Stimulated activated CD4-positive, alpha-beta T cell treated with anti-CD3 and anti-CD28 coated beads, TNF-alpha, amount 100 ng/mL, for 4 hours (primary cell): Measurements from ENCODE around the gene AGAP1.

Experiments
- DNase-seq, 3 experiments: peaks; one replicate each; pipeline ENCODE4 v3.0.0-alpha.2; 2020; ENCODE audit warnings: low read depth in 3 of 3

Gene AGAP1

DNA sequence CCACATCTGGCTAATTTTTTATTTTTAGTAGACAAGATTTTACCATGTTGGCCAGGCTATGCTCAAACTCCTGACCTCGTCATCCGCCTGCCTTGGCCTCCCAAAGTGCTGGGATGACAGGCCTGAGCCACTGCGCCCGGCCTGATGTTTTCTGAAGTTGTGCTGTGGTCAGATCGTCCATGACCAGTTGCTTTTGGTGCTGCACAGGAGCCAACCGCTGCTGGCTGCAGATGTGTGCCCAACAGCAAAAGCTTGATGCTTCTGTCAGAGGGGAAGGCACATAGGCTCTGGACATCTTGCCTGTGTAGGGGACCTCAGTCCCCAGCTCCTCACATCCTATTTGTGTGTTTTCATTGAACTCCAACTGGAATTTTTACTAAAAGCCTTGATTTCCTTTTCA is 218.3 kb downstream of the AGAP1 start:
- no peak for DNase-seq

DNA sequence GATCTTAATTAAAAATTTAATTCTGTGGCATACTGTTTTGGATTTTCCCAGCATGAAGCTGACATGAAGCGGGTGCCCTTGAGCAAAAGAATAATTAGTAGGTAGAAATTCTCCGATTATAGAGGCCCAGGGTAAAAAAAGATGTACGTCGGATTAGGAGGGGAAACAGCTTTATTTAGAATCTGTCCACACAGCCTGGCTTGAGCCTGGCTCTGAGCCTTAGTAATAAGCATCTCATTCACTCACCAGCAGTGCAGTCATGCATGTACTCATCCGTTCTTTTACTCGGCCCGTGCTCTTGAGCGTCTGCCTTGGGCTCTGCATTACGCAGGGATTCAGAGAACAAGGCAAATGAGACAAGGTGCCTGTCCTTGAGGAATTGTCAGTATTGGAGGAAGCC is 219.3 kb downstream of the AGAP1 start:
- DNase-seq: no peak

- DNase-seq: no peak
Observed at GRCh38 chr2:235715601-235716000, 221.8 kb downstream of the AGAP1 start.

DNA sequence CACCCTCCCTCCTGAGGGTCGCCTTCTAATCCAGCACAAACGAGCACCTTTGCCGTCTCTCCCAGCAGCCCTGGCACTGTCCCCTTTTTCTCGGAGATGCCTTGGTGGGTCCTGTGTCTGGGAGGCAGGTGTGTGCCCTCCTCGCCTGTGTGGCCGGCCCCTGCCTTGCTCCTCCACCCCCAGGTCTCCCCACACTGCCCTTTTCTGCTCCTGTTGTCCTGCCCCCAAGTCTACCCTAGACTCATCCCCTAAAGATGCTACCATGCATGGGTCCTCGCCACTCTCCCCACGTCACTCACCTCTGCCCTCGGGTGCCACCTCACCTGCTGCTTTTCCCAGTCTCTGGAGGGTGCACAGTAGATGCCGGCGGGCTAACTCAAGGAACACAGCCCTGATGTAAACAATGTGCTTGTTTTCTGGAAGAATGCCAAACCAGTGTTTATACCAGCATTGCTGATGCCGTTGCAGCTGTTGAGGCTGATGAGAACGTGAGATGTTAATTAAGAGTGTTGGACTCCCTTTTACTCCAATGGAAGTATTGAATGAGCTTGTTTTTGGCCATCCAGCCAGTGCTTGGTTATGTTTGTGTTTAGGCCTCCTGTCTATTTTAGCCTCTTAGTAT is 223.1 kb downstream of the AGAP1 start:
- no peak for DNase-seq

DNA sequence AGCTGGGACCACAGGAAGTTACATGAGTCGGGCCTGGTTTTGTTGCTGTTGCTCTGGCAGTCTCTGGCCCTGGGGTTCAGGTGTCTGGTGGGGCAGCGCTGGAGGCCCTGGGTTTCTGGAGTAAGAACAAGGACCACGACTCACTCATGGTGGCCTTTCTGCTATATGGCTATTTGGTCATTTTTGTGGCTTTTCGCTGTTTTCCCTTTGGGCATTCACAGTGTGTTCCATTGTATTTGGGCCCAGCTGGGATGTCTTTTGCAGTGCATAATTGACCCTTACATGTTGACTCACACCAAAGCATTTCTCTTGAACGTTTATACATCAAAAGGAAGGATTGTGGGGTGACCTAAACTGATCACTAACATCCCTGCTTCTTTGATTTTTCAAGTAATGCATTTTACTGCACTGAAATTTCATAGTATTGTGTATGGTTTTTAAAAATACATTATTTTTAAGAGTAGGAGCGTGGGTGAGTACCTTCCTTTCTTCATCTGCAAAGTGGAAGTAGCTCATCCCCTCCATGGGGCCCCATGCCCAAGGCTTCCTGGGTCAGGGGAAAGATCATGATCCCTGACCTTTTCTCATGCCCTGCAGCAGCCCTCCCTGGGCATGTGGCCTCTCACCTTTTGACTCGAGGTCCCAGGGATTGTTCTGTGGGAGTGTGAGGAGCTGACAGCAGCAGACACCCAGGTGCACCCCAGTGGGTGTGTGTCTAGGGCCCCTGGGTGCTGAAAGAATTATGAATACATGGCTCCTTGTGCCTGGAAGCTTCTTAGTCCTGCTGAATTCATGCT is 225.5 kb downstream of the AGAP1 start:
- no peak for DNase-seq

- DNase-seq: no peak
Observed at GRCh38 chr2:235721625-235722024, 227.8 kb downstream of the AGAP1 start.

DNA sequence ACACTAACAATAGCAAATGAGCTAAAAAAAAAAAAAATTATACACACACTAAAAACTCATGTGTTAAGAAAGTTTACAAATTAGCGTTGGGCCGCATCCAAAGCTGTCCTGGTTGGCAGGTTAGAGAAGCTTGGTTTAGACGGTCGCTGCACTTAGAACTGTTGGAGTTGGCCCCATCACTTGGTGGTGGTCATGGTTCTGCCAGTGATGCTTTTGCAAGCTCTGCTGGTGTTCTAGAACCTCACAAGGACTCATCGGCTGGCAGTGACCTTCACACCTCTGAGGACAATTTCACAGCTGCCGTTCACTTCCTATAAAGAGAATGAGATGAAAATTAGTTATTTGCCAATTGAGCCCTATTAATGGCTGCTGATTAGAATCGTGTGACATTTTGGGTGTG is 229.0 kb downstream of the AGAP1 start:
- DNase-seq: no peak

GRCh38 chr2:235723371-235723770 is 229.5 kb downstream of the AGAP1 start:
- DNase-seq: no peak

GRCh38 chr2:235723811-235724465 is 230.1 kb downstream of the AGAP1 start:
- DNase-seq: no peak

DNA sequence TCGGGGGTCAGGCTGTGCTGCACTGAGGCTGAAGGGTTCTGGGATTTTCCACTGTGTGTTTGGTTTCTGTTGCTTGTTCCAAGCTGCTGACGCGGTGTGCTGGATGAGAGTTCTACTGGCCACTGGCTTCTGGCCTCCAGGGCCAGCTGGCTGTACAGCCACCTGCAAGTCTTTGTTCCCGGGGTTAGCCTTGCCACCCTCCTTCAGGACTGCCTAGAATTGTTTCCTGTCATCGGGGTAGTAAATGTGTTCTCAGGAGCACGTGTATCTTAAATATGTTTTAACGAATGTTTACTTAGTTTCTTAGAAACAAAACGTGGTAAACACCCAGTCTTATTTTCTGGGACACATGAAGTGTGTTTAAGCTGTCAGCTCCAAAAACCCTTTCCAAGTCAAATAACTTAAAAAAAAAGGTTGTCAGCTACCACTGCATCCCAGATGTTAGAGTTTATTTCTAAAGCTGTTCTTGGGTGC is 231.2 kb downstream of the AGAP1 start:
- no peak for DNase-seq

DNA sequence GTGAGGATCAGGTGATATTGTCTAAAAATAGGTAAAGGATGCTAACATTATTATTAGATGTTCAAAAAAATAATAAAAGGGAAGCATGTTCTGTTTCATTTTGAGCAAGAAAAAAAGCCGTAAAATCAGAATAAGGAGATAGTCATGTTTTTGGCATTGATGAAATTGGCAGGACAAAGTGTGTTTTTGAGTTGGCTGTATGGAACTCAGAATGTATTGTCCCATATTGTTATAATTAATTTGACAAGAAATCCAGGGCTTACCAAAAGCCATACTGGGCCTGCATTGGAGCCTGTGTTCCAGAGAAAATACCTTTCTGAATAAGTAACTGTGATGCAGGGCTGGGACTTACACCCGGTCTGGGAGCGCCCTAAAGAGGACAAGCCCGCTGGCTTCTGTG is 232.0 kb downstream of the AGAP1 start:
- DNase-seq: no peak

GRCh38 chr2:235726554-235726953 is 232.7 kb downstream of the AGAP1 start:
- no peak for DNase-seq

DNA sequence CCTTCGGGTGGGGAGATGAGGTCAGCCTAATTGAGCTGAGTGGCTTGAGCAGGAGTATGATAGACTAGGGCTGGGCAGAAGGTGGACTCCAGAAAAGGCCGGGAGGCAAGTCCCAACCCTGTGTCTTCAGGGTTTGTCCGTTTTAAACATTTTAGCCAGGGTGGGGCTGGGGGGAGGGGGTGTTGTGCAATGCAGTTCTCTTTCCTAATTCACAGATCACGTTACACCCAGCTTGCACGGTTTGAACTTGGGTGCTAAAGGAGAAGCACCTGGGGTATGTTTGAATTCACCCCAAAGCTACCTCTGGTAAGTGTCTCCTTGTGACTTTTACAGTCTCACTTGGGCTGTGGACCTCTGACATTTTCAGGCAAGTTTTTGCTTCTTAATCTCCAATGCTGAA is 233.3 kb downstream of the AGAP1 start:
- no peak for DNase-seq

GRCh38 chr2:235727891-235728799 is 234.3 kb downstream of the AGAP1 start:
- no peak for DNase-seq

- DNase-seq: no peak
Observed at GRCh38 chr2:235728800-235729556, 235.1 kb downstream of the AGAP1 start.

DNA sequence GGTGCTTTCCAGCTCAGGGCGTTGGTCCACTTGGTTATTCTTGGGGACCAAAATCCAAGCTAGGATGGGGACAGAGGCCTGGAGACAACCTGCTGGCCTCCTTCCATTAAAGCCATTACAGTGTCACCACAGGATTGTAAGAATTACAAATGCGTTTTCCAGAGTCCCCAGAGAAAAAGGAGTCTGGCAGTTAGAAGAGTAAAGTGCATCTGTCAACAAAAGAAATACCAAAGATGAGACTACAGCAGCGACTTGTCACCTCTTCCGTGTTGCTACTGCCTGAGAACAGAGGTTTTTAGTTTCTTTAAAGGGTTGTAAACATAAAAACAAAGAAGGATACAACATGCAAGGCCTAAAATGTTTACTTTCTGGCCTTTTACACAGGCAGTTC is 235.7 kb downstream of the AGAP1 start:
- DNase-seq: no peak

- DNase-seq: no peak
Observed at GRCh38 chr2:235730115-235730514, 236.3 kb downstream of the AGAP1 start.

- DNase-seq: no peak
Observed at GRCh38 chr2:235733761-235734160, 239.9 kb downstream of the AGAP1 start.

DNA sequence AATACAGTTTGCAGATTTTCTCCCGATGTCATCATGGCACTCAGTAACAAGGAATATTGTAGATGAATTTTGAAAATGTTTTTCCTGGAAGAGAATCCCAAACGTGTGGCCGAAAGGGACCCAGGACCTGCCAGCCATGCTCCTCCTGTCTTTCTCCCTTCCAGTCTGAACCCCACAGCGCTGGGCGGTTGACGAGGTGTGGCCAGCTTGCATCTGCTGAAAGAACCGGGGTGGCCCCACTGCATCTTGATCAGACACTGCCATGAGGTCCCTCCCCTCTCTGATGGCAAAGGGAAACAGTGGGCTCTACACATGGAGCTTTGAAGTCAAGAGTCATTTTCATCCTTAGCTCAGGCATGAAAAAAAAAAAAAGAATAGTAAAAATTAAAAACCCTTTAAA is 240.3 kb downstream of the AGAP1 start:
- DNase-seq: no peak

DNA sequence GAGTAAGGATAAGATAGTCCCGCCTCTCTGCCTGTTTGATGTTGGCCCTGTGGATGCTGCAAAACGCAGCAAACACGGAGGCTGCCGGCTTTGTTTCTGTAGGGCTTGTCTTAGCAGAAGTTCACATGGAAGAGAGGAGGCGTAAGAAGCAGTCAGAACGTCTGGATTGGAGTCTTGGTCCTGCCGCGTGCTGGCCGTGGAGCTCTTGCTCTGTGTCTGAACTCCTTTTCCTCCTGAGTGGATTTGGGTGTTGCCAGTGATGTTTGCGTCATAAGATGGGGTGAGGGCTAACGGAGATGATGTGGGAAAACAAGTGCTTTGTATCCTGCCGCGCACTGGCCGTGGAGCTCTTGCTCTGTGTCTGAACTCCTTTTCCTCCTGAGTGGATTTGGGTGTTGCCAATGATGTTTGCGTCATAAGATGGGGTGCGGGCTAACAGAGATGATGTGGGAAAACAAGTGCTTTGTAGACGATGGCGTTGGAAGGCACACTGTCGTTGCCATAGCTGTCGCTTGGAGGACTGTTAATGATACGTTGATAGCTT is 240.9 kb downstream of the AGAP1 start:
- DNase-seq: no peak

DNA sequence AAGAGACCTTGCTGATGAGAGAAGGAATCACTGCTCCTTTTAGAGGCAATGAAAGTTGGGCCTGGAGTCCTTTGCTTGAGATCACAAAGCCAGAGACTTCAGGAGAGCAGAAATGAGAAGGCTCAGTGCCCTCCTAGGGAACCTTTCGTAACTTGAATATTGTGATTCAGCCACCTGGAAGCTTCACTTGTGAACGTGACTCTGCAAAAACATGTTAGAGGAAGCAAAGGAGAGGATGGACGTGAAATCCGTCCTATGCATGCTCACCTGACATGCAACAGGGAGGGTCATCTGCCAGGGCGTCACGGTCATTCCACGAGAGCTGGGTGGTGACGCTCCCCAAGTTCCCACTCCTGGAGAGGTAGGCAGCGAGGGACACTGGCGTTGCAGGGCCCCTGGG is 243.6 kb downstream of the AGAP1 start:
- no peak for DNase-seq
